Endothelial cell of umbilical vein (primary cell): ENCODE results near the gene GRK5. TPM values are rescaled to one million over a fixed set of nuclear protein-coding genes. Genes with fewer than 3 reads are reported as not detected.

ENCODE experiments used
- BruUV-seq: library from RNA; stranded (reverse); fragments of 400-500 nt; replicated peaks from 2 replicates; lab custom pipeline; 2021; lab: Mats Ljungman, UMichigan
- CTCF ChIA-PET: fragments of 300-600, 350-600 bp; sonication (Branson Sonifier 250); formaldehyde crosslinking; loops from one replicate; lab custom pipeline; 2021; ENCODE audit warnings: antibody characterized with exemption, inconsistent platforms; lab: Charles Lee
- POLR2A ChIA-PET: fragments of 300-600, 350-600 bp; sonication (Branson Sonifier 250); formaldehyde crosslinking; loops from one replicate; lab custom pipeline; 2021; ENCODE audit warnings: antibody characterized with exemption, inconsistent platforms; lab: Charles Lee
- DNase-seq: peaks from one replicate; pipeline ENCODE4 v3.0.0-alpha.2; 2011; ENCODE audit warnings: low read depth, low spot score
- FAIRE-seq: peaks from 2 replicates; lab custom pipeline; 2011; peaks lifted over from hg19 to GRCh38; lab: Jason Lieb, UNC
- H2AFZ ChIP-seq: 2 replicates; pipeline ENCODE4 v1.6.0; 2012; ENCODE audit warnings: low read depth, low read length, control low read depth, inconsistent platforms
- H3K27ac ChIP-seq: 2 replicates; pipeline ENCODE4 v1.5.1; 2011; ENCODE audit warnings: low read depth, mild to moderate bottlenecking, control low read depth, low read length, moderate library complexity; ENCODE audit not compliant: insufficient read depth
- H3K27me3 ChIP-seq, 2 experiments: 2 replicates each; pipeline versions ENCODE4 v1.6.0 to v1.6.1; 2011; ENCODE audit warnings: low read length in 2 of 2, mixed read lengths in 1 of 2; ENCODE audit not compliant: control insufficient read depth in 2 of 2, insufficient read depth in 2 of 2
- H3K36me3 ChIP-seq, 2 experiments: 2 replicates in 1 of 2; 3 replicates in 1 of 2; pipeline ENCODE4 v1.5.1; 2011; ENCODE audit warnings: low read length in 2 of 2, mild to moderate bottlenecking in 1 of 2, moderate library complexity in 1 of 2; ENCODE audit not compliant: control insufficient read depth in 2 of 2, insufficient read depth in 2 of 2; ENCODE audit errors: extremely low read depth in 1 of 2
- H3K4me1 ChIP-seq: 3 replicates; pipeline ENCODE4 v1.5.1; 2011; ENCODE audit warnings: mild to moderate bottlenecking, low read length; ENCODE audit not compliant: control insufficient read depth, insufficient read depth; ENCODE audit errors: extremely low read depth
- H3K4me2 ChIP-seq: 2 replicates; pipeline ENCODE4 v1.6.1; 2011; ENCODE audit warnings: low read length, control low read depth, mixed read lengths; ENCODE audit not compliant: insufficient read depth
- H3K4me3 ChIP-seq, 3 experiments: fragments of 200-600 bp in 1 of 3; sonication (generic), shearing (Covaris generic) in 1 of 3; replicated peaks in 1 of 3; 2 replicates each; pipeline ENCODE4 v1.5.1; 2011 to 2016; ENCODE audit warnings: control low read depth in 3 of 3, low read length in 3 of 3, mild to moderate bottlenecking in 2 of 3, inconsistent platforms in 1 of 3, low read depth in 1 of 3, moderate library complexity in 1 of 3; ENCODE audit not compliant: insufficient read depth in 1 of 3
- H3K79me2 ChIP-seq: 2 replicates; pipeline ENCODE4 v1.6.0; 2012; ENCODE audit warnings: low read length, inconsistent platforms; ENCODE audit not compliant: control insufficient read depth, insufficient read depth
- H3K9ac ChIP-seq: replicated peaks from 2 replicates; pipeline ENCODE3; 2011; ENCODE audit warnings: low read length, control low read depth; ENCODE audit not compliant: insufficient read depth; ENCODE audit errors: extremely low read depth
- H3K9me1 ChIP-seq: replicated peaks from 3 replicates; pipeline ENCODE4 v1.6.0; 2011; ENCODE audit warnings: mild to moderate bottlenecking, low read length; ENCODE audit not compliant: control insufficient read depth, insufficient read depth; ENCODE audit errors: extremely low read depth
- H3K9me3 ChIP-seq: replicated peaks from 2 replicates; pipeline ENCODE4 v1.5.1; 2012; ENCODE audit warnings: low read length, inconsistent platforms; ENCODE audit not compliant: control insufficient read depth, insufficient read depth
- H4K20me1 ChIP-seq: replicated peaks from 2 replicates; pipeline ENCODE3; 2011; ENCODE audit warnings: mild to moderate bottlenecking, low read length; ENCODE audit not compliant: control insufficient read depth, insufficient read depth; ENCODE audit errors: extremely low read depth
- CTCF ChIP-seq, 2 donors: IDR thresholded peaks; 1 replicate in 1 of 2; 2 replicates in 1 of 2; pipeline ENCODE4 v1.5.1; 2011; ENCODE audit warnings: low read length in 2 of 2, mild to moderate bottlenecking in 2 of 2, moderate library complexity in 2 of 2, control low read depth in 1 of 2, inconsistent platforms in 1 of 2, low read depth in 1 of 2; ENCODE audit not compliant: insufficient read depth in 1 of 2; ENCODE audit errors: extremely low read depth in 1 of 2
- EZH2 ChIP-seq: IDR thresholded peaks from 2 replicates; pipeline ENCODE4 v1.6.1; 2012; ENCODE audit warnings: borderline replicate concordance, low read depth, mild to moderate bottlenecking, moderate library complexity, low read length, inconsistent platforms; ENCODE audit not compliant: severe bottlenecking
- FOS ChIP-seq: IDR thresholded peaks from 2 replicates; pipeline ENCODE4 v1.6.1; 2011; ENCODE audit warnings: mild to moderate bottlenecking, low read length, moderate library complexity, borderline replicate concordance; ENCODE audit not compliant: insufficient read depth
- GATA2 ChIP-seq: IDR thresholded peaks from 2 replicates; pipeline ENCODE4 v1.7.0; 2011; ENCODE audit warnings: low read depth, mild to moderate bottlenecking, moderate library complexity, mixed read lengths, low read length; ENCODE audit not compliant: insufficient read length, insufficient read depth
- JUN ChIP-seq: IDR thresholded peaks from 2 replicates; pipeline ENCODE4 v1.6.1; 2011; ENCODE audit warnings: borderline replicate concordance, low read depth; ENCODE audit not compliant: insufficient read length, insufficient read depth
- MAX ChIP-seq: IDR thresholded peaks from 2 replicates; pipeline ENCODE4 v1.6.1; 2011; ENCODE audit not compliant: insufficient read depth, insufficient read length
- MYC ChIP-seq: IDR thresholded peaks from one replicate; pipeline ENCODE4 v1.6.1; 2011; ENCODE audit warnings: mild to moderate bottlenecking, low read depth, low read length
- POLR2A ChIP-seq: IDR thresholded peaks from 2 replicates; pipeline ENCODE4 v1.6.1; 2012; ENCODE audit warnings: low read depth, mild to moderate bottlenecking, control low read depth, low read length
- POLR2AphosphoS5 ChIP-seq: IDR thresholded peaks from 2 replicates; pipeline ENCODE4 v1.6.1; 2012; ENCODE audit warnings: low read depth, mild to moderate bottlenecking, control low read depth, low read length, moderate library complexity; ENCODE audit not compliant: insufficient read depth
- dilution Hi-C: fragments of 300-500 bp; cut with MboI; formaldehyde crosslinking; loops from one replicate; pipeline ENCODE4 v1.15.0; 2019; ENCODE audit warnings: low sequenced_read_pairs; ENCODE audit not compliant: extremely low pct_ligation_motif_present
- intact Hi-C: fragments of 100-400 bp; cut with micrococcal nuclease; formaldehyde crosslinking; loops from one replicate; pipeline ENCODE4 v1.10.0; 2022
- polyA plus RNA-seq, 4 experiments: library from polyadenylated mRNA; depleted of rRNA in 3 of 4; stranded (reverse) in 3 of 4; unstranded in 1 of 4; fragments of >200 nt; gene quantifications; 2 replicates each; pipeline versions ENCODE4 v1.2.1 to v1.2.3, GENCODE V29; 2011 to 2012; ENCODE audit warnings: missing spikeins in 1 of 4
- total RNA-seq: library from RNA; stranded (reverse); gene quantifications from 2 replicates; pipeline ENCODE4 v1.2.3, GENCODE V29; 2021

Gene GRK5
- total and polyA plus RNA-seq, 2 donors (not counting 3 experiments of a cell fraction or from before 2014, with no cell fraction given): 13.1 to 29.5 TPM

GRCh38 chr10:119359025-119359424 is 151.7 kb downstream of the GRK5 start:
- no peaks in the 10 kb centered on the region for H4K20me1 ChIP-seq
- H2AFZ ChIP-seq: no peak overlapping the region
- no peak for DNase-seq
- no peak overlapping the region for H3K4me2 ChIP-seq
- POLR2A ChIA-PET: no interaction called here
- H3K9ac ChIP-seq: no peak overlapping the region
- no peak overlapping the region for H3K27ac ChIP-seq
- TF ChIP-seq JUN (no peak), CTCF (IDR thresholded peaks at IDR 0.05; ENCODE audit: extremely low read depth in 1 of 2, insufficient read depth in 1 of 2, low read depth in 1 of 2, low read length in 2 of 2) (no peak), EZH2 (no peak), POLR2A (no peak), POLR2AphosphoS5 (no peak), MAX (no peak), FOS (no peak), MYC (no peak), GATA2 (no peak)
- CTCF ChIA-PET: no interaction called here
- H3K27me3 ChIP-seq: no peaks in the 10 kb centered on the region
- no peaks in the 10 kb centered on the region for H3K79me2 ChIP-seq
- H3K9me3 ChIP-seq: no peaks in the 10 kb centered on the region
- no peaks in the 10 kb centered on the region for H3K9me1 ChIP-seq
- dilution Hi-C loops (no loop called here), intact Hi-C loops (no loop called here)
- H3K4me3 ChIP-seq: no peak overlapping the region
- no peak for FAIRE-seq
- H3K36me3 ChIP-seq: peaks cover 0 to 4% of the 10 kb centered on the region in 2 experiments
- no peaks in the 10 kb centered on the region for H3K4me1 ChIP-seq
- BruUV-seq: no TSS peak
